ENCODE measurements around the gene EPHB6.

EPHB6 gene

DNA sequence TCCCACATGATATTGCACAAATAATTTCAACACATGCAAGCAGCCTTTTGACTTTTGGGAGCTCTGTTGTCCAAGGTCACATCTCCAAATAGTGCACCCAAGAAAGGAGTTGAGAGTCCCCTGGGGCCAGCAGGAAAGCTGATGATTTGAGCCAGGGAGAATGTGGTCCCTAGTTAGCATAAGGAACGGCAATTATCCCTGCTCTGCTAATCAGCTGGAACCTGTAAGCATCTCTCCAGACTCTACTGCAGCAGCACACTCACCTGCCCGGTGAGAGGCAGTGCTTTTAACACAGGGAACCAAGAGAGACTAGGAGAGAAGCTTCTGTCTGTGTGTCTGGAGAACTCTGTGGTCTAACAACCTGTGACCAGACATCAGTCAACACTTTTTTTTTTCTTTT lies 61.6 kb downstream of the EPHB6 start:
- no peak for TF ChIP-seq MYC (IDR thresholded peaks at IDR 0.05; ENCODE audit: low read depth, low read length)
- TF ChIP-seq, protein P1, sequence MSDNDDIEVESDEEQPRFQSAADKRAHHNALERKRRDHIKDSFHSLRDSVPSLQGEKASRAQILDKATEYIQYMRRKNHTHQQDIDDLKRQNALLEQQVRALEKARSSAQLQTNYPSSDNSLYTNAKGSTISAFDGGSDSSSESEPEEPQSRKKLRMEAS (IDR thresholded peaks at IDR 0.05; ENCODE audit: low read depth, low read length): no peak
- TF ChIP-seq, protein P2, sequence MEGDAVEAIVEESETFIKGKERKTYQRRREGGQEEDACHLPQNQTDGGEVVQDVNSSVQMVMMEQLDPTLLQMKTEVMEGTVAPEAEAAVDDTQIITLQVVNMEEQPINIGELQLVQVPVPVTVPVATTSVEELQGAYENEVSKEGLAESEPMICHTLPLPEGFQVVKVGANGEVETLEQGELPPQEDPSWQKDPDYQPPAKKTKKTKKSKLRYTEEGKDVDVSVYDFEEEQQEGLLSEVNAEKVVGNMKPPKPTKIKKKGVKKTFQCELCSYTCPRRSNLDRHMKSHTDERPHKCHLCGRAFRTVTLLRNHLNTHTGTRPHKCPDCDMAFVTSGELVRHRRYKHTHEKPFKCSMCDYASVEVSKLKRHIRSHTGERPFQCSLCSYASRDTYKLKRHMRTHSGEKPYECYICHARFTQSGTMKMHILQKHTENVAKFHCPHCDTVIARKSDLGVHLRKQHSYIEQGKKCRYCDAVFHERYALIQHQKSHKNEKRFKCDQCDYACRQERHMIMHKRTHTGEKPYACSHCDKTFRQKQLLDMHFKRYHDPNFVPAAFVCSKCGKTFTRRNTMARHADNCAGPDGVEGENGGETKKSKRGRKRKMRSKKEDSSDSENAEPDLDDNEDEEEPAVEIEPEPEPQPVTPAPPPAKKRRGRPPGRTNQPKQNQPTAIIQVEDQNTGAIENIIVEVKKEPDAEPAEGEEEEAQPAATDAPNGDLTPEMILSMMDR (IDR thresholded peaks at IDR 0.05; ENCODE audit: low read depth, low read length): no peak
- no peak for TF ChIP-seq POLR2A (IDR thresholded peaks at IDR 0.05; ENCODE audit: extremely low read depth, insufficient read length)
- H3K4me3 ChIP-seq (ENCODE audit: low read depth, low read length): no peak overlapping the region
- DNase-seq (ENCODE audit: low read depth): no peak

DNA sequence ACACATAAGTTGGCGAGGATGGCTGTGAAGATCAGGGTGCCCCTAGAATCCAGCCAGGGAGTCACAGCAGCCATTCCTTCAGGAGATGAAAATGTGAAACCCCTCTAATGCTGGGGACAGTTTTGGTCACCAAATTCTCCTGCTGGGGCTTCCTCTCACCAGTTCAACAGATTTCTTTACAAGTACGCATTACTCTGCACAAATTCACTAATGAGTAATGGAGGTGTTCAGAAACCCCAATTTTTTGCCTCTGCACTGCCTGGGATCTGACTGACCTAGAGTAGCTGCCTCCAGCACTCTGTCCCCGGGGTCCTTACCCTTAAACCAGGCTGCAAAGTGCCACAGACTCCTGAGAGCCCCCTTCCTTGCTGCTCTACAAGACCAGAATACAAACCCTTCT lies 62.6 kb downstream of the EPHB6 start:
- TF ChIP-seq, protein P1 (IDR thresholded peaks at IDR 0.05; ENCODE audit: low read depth, low read length): no peak
- TF ChIP-seq MYC (IDR thresholded peaks at IDR 0.05; ENCODE audit: low read depth, low read length) (no peak), POLR2A (IDR thresholded peaks at IDR 0.05; ENCODE audit: extremely low read depth, insufficient read length) (no peak)
- TF ChIP-seq, protein P2 (IDR thresholded peaks at IDR 0.05; ENCODE audit: low read depth, low read length): no peak
- no peak for DNase-seq (ENCODE audit: low read depth)
- no peak overlapping the region for H3K4me3 ChIP-seq (ENCODE audit: low read depth, low read length)

DNA sequence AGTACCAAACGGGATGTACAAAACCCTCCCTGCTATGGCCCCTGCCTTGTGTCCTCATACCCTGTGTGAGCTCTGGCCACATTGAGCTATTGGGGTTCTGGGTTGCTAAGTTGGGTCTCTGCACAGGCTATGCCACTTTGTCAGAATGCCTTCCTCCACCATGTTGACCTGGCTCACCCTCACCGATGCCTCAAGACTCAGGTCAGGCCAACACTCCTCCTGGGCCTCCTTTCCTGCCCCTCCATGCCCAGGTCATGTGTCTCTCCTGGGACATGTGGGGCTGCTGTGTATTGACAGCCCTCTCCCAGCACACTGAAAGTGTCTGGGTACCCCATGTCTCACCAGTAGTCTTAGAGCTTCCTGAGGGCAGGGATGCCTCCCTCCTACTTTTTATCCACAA lies 64.0 kb downstream of the EPHB6 start:
- TF ChIP-seq MYC (IDR thresholded peaks at IDR 0.05; ENCODE audit: low read depth, low read length) (no peak), POLR2A (IDR thresholded peaks at IDR 0.05; ENCODE audit: extremely low read depth, insufficient read length) (no peak)
- TF ChIP-seq, protein P2 (IDR thresholded peaks at IDR 0.05; ENCODE audit: low read depth, low read length): no peak
- TF ChIP-seq, protein P1 (IDR thresholded peaks at IDR 0.05; ENCODE audit: low read depth, low read length): no peak
- no peak overlapping the region for H3K4me3 ChIP-seq (ENCODE audit: low read depth, low read length)
- no peak for DNase-seq (ENCODE audit: low read depth)

DNA sequence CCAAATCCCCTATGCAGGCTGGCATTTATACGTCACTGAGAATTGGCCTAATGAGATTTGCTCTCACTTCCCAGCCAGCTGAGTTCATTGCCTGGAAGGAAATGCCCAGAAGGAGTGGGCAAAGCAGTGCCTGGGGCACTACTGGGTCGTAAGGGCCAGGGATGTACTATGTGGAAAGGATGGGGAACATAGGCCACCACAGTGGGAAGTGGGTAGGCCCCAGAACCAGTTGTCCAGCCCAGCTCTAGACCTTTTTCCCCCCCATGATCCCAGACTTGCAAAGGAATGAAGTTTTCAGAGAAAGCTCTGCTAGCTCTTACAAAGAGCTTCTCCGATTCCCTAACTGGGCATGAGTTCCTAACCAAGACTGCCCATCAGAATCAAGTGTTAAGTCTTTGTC lies 64.8 kb downstream of the EPHB6 start:
- H3K4me3 ChIP-seq (ENCODE audit: low read depth, low read length): no peak overlapping the region
- DNase-seq (ENCODE audit: low read depth): no peak
- TF ChIP-seq MYC (IDR thresholded peaks at IDR 0.05; ENCODE audit: low read depth, low read length) (no peak), POLR2A (IDR thresholded peaks at IDR 0.05; ENCODE audit: extremely low read depth, insufficient read length) (no peak)
- TF ChIP-seq, protein P2 (IDR thresholded peaks at IDR 0.05; ENCODE audit: low read depth, low read length): no peak
- TF ChIP-seq, protein P1 (IDR thresholded peaks at IDR 0.05; ENCODE audit: low read depth, low read length): no peak

Measured in NB4 (cell line).